Measurements from ENCODE around the gene EMILIN1. TPM values are rescaled to one million over a fixed set of nuclear protein-coding genes. Genes with fewer than 3 reads are reported as not detected.
"Not testable (repeated sequence)": the region's sequence is repeated elsewhere in the genome, so short reads cannot be mapped to it uniquely, and the experiment has no call there.

Gene EMILIN1
- total RNA-seq, 1 donor, result 0.63 TPM

DNA sequence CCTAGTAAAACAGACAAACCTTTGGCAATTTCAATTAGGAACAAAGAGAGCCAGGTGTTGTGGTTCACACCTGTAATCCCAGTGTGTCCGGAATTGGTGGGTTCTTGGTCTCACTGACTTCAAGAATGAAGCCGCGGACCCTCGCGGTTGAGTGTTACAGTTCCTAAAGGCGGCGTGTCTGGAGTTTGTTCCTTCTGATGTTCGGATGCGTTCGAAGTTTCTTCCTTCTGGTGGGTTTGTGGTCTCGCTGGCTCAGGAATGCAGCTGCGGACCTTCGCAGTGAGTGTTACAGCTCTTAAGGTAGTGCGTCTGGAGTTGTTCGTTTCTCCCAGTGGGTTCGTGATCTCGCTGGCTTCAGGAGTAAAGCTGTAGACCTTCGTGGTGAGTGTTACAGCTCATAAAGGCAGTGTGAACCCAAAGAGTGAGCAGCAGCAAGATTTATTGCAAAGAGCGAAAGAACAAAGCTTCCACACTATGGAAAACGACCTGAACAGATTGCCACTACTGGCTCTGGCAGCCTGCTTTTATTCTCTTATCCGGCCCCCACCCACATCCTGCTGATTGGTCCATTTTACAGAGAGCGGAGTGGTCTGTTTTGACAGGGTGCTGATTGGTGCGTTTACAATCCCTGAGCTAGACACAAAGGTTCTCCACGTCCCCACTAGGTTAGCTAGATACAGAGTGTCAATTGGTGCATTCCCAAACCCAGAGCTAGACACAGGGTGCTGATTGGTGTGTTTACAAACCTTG lies 32.4 kb downstream of the EMILIN1 start:
- H3K4me3 ChIP-seq (ENCODE audit: low read length); H3K9me3 ChIP-seq (ENCODE audit: low read depth, low read length); H3K4me1 ChIP-seq (ENCODE audit: insufficient read depth, low read length); H3K27me3 ChIP-seq (ENCODE audit: insufficient read depth, low read length): not testable (repeated sequence)

DNA sequence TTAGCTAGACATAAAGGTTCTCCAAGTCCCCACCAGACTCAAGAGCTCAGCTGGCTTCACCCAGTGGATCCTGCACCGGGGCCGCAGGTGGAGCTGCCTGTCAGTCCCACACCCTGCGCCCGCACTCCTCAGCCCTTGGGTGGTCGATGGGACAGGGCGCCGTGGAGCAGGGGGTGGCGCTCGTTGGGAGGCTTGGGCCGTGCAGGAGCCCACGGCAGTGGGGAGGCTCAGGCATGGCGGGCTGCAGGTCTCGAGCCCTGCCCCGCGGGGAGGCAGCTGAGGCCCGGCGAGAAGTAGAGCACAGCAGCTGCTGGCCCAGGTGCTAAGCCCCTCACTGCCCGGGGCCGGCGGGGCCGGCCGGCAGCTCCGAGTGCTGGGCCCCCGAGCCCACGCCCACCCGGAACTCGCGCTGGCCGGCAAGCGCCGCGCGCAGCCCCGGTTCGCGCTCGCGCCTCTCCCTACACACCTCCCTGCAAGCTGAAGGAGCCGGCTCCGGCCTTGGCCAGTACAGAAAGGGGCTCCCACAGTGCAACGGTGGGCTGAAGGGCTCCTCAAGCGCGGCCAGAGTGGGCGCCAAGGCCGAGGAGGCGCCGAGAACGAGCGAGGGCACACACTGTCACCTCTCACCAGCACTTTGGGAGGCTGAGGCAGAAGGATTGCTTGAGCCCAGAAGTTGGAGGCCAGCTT lies 33.1 kb downstream of the EMILIN1 start:
- H3K27me3 ChIP-seq (ENCODE audit: insufficient read depth, low read length); H3K9me3 ChIP-seq (ENCODE audit: low read depth, low read length); H3K4me3 ChIP-seq (ENCODE audit: low read length); H3K4me1 ChIP-seq (ENCODE audit: insufficient read depth, low read length): not testable (repeated sequence)

DNA sequence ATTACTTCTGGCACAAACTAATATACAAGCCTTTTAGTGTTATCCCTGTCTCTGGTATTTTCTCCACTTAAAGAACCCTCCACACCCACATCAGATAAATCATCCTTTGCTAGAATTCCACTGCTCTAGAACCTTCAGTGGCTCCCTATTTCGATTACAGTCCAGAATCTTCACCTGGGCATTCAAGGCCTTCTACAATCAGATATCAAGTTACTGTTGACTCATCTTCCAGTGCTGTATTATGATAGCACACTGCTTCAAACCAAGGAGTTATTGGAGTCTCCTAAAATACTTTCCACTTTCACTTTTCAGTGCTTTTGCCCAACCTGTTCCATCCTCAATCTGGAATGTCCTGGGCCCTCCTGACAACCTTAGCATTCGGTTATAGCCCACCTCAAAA lies 37.1 kb downstream of the EMILIN1 start:
- peaks cover 12% of the 10 kb centered on the region for H3K4me1 ChIP-seq (ENCODE audit: insufficient read depth, low read length)
- peaks cover 20% of the 10 kb centered on the region for H3K27me3 ChIP-seq (ENCODE audit: insufficient read depth, low read length)
- H3K4me3 ChIP-seq (ENCODE audit: low read length), result no peak overlapping the region
- H3K9me3 ChIP-seq (ENCODE audit: low read depth, low read length), result no peaks in the 10 kb centered on the region

DNA sequence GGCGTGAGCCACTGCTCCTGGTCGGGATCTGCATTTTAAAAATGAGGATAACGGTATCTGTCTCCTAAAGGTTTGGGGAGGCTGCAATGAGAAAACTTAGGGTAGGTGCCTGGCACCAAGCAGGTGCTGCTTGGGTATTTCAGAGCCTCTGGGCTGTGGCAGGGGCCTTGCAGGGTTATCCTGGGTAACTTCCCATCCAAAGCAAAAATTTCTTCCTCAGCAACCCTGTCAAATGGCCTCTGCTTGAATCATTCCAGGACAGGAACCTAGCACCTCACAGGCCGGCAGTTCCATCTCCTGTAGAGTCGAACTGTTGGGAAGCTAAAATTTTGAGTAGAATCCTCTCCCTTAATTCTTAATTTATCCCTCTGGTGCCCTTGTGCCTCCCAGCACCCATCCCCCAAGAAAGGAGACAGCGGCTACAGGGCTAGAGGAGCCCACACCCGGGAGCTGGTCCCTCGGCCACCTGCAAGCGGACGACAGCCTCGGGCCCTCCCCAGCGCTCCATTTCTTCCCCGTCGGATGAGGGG lies 39.6 kb downstream of the EMILIN1 start:
- peaks cover 23% of the 10 kb centered on the region for H3K4me1 ChIP-seq (ENCODE audit: insufficient read depth, low read length)
- peaks cover 22% of the 10 kb centered on the region for H3K27me3 ChIP-seq (ENCODE audit: insufficient read depth, low read length)
- no peaks in the 10 kb centered on the region for H3K9me3 ChIP-seq (ENCODE audit: low read depth, low read length)
- no peak overlapping the region for H3K4me3 ChIP-seq (ENCODE audit: low read length)

DNA sequence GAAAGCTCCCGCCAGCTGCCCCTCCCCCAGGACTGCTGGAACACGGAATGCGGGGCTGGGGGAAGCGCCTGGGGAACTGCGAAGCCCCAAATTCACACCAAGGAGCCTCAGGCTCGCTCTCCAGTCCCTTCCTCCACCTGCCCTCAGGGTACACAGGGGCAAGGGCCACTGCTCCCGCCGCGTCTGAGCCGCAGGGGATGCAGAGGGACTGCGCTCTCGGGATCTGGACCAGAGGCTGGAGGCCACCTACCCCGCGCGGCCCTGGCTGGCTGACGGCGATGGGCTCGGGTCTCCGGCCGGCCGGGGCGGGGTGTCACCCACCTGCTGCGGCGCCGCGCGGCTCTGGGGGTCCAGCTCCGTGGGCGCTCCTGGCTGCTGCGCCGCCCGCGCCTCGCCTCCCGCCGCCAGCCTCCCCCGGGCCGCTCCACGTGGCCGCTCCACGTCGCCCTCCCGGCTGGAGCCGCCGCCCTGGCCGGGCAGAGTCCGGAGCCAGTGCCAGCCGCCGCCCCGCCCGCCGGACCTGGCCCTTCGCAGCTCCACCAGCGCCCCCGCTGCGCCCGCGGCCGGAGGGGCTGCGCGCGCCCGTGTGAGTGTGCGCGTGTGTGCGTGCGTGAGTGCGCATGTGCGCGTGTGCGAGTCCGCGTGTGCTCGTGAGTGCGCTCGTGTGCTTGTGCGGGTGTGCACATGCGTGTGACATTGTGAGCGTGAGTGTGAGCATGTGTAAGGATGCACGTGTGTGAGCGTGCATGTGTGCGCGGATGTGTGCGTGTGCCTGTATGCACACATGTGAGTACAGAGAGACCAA lies 40.3 kb downstream of the EMILIN1 start, which contains the start of gene CGREF1:
CGREF1 (minus strand) TSS at position 604 of the 805 bp plus-strand sequence. CDS start 14,762 bp downstream, outside the sequence.
- peaks cover 29% of the 10 kb centered on the region for H3K4me1 ChIP-seq (ENCODE audit: insufficient read depth, low read length)
- H3K4me3 ChIP-seq (ENCODE audit: low read length), result no peak within 1 kb of the TSS
- H3K27me3 ChIP-seq (ENCODE audit: insufficient read depth, low read length), result peaks cover 22% of the 10 kb centered on the region
- H3K9me3 ChIP-seq (ENCODE audit: low read depth, low read length), result no peaks in the 10 kb centered on the region

DNA sequence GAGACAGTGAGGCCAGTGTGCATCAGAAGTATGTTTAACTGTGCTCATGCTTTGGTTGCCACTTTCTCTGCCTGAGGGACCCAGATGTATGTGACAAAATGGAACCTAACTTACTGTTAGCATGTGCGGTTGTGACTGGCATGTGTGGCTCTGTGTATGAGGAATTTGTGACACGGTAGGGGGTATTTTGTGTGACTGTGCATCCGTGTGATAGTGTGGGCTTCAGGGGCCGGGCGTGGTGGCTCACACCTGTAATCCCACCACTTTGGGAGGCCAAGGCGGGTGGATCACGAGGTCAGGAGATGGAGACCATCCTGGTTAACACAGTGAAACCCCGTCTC lies 40.9 kb downstream of the EMILIN1 start:
- peaks cover 33% of the 10 kb centered on the region for H3K4me1 ChIP-seq (ENCODE audit: insufficient read depth, low read length)

DNA sequence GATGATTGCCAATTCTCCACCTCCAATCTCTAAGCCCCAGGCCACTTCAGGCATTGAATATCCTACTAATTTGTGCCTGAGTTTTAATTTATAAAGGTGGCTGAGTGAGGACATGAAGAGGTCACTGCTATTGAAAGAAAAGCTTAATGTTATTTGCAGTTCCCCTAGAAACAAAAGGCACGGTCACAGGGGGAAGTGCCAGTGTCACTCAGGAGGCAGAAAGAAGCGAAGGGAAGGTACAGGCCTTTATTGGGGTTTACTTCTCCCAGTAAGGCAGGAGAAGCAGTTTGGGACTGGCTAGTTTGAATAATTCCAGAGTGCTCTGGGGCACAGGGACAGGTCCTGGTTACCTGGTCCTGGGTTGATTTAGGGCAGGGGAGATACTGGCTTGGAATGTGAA lies 43.5 kb downstream of the EMILIN1 start:
- H3K9me3 ChIP-seq (ENCODE audit: low read depth, low read length), result no peaks in the 10 kb centered on the region
- peaks cover 22% of the 10 kb centered on the region for H3K27me3 ChIP-seq (ENCODE audit: insufficient read depth, low read length)
- peaks cover 33% of the 10 kb centered on the region for H3K4me1 ChIP-seq (ENCODE audit: insufficient read depth, low read length)
- no peak overlapping the region for H3K4me3 ChIP-seq (ENCODE audit: low read length)

More for the DNA sequence above, 40.9 kb downstream of the EMILIN1 start:
- not testable (repeated sequence) for H3K9me3 ChIP-seq (ENCODE audit: low read depth, low read length); H3K4me3 ChIP-seq (ENCODE audit: low read length)
- peaks cover 22% of the 10 kb centered on the region for H3K27me3 ChIP-seq (ENCODE audit: insufficient read depth, low read length)

DNA sequence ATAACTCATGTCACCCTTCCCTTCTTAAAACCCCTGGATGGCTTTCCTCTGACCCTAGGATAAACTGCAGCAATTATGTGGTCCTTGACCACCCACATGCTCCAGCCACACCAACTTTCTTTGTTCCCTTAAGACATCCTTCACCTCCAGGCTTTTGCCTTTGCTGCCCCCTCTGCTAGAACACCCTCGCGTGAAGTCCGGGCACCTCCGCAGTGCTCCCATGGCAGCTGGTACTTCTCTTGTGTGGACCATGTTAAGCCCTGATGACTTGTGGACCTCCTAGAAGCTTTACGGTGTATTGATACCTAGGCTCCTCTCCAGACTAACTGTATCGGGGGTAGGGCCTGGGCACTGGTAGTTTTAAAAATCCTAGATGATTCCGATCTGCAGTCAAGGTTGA lies 44.4 kb downstream of the EMILIN1 start:
- Histone ChIP-seq H3K9me3 (ENCODE audit: low read depth, low read length) (no peaks in the 10 kb centered on the region), H3K4me3 (ENCODE audit: low read length) (peak overlapping the region; percentile 53), H3K27me3 (ENCODE audit: insufficient read depth, low read length) (peaks cover 22% of the 10 kb centered on the region), H3K4me1 (ENCODE audit: insufficient read depth, low read length) (peaks cover 33% of the 10 kb centered on the region)

DNA sequence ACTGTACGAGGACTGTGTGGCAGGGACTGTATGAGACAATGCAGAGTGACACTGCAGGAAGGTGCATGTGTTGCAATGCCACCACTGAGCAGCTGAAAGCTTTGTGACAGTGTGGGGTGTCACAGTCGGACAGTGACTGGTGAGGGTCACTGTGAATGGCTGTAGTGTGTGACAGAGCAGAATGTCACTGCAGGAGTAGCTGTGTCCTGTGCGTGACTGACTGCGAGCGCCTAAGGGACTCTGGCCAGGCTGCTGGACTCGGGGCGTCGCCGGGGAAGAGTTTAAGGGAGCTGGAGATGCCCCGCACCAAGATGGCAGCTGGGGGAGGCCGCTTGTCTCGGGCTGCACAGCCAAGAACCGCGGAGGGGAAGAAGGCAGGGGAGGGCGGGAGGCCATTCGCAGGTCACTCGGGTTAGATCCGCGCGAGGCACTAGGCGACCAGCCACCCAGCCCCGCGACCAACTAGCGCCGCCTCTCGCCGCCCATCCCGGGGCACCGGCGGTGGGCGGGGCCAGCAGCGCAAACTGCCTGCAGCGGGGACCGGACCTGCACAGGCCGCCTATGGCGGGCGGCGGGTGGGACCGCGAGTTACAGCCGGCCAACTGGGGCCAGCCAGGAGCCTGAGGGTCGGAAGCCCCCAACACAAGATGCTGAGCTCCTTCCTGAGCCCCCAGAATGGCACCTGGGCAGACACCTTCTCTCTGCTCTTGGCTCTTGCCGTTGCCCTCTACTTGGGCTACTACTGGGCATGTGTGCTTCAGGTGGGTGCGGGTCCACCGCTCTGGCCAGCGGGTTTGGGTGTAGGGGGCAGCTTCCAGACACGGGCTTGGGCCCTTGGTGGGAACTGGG lies 45.1 kb downstream of the EMILIN1 start, which contains the start of gene ABHD1:
ABHD1 (plus strand) TSS at position 514 of the 849 bp plus-strand sequence; CDS start at position 648, 134 bp downstream.
- Histone ChIP-seq H3K27me3 (ENCODE audit: insufficient read depth, low read length) (peaks cover 15% of the 10 kb centered on the region), H3K4me3 (ENCODE audit: low read length) (peak within 1 kb of the TSS; percentile 53), H3K9me3 (ENCODE audit: low read depth, low read length) (no peaks in the 10 kb centered on the region), H3K4me1 (ENCODE audit: insufficient read depth, low read length) (peaks cover 28% of the 10 kb centered on the region)

DNA sequence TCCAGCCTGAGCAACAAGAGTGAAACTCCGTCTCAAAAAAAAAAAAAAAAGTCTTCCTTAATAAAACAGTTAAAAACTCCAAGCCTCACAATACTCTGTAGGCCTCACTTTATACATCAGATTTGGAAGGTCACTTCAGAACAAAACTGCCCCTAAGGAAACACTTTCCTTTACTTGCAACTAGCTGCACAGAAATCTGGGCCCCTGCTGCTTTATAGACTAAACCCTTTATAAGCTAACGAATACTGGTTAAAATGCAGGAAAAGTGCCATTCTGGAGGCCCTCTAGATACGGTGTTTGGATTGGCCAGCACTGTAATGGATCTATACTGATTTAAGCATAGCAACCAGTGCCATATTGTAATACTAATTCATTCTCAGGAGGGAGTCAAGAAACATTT lies 46.7 kb downstream of the EMILIN1 start:
- Histone ChIP-seq H3K27me3 (ENCODE audit: insufficient read depth, low read length) (peaks cover 5% of the 10 kb centered on the region), H3K4me3 (ENCODE audit: low read length) (no peak overlapping the region), H3K9me3 (ENCODE audit: low read depth, low read length) (no peaks in the 10 kb centered on the region), H3K4me1 (ENCODE audit: insufficient read depth, low read length) (peaks cover 21% of the 10 kb centered on the region)

DNA sequence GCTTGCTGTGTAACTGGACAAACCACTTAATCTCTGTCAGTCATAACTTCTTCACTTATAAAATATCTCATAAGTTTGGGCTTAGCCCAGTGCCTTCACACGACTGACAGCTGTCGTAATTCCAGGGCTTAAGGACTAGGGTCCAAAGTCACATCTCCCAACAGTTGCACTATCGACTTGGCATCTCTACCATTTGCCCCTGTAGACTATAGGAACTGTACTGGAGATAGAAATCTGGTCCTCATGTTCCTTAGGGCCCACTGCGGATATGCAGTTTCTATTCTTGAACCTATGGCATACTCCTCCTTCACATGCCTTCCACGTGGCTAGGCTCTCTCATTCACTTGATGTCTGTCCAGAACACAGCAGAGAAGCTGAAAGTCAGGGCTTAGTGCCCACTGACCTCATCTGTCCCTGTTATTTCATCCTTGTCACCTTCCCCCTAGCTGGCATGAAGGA lies 47.9 kb downstream of the EMILIN1 start:
- peaks cover 21% of the 10 kb centered on the region for H3K4me1 ChIP-seq (ENCODE audit: insufficient read depth, low read length)
- H3K27me3 ChIP-seq (ENCODE audit: insufficient read depth, low read length), result no peaks in the 10 kb centered on the region
- H3K9me3 ChIP-seq (ENCODE audit: low read depth, low read length), result no peaks in the 10 kb centered on the region
- H3K4me3 ChIP-seq (ENCODE audit: low read length), result no peak overlapping the region

DNA sequence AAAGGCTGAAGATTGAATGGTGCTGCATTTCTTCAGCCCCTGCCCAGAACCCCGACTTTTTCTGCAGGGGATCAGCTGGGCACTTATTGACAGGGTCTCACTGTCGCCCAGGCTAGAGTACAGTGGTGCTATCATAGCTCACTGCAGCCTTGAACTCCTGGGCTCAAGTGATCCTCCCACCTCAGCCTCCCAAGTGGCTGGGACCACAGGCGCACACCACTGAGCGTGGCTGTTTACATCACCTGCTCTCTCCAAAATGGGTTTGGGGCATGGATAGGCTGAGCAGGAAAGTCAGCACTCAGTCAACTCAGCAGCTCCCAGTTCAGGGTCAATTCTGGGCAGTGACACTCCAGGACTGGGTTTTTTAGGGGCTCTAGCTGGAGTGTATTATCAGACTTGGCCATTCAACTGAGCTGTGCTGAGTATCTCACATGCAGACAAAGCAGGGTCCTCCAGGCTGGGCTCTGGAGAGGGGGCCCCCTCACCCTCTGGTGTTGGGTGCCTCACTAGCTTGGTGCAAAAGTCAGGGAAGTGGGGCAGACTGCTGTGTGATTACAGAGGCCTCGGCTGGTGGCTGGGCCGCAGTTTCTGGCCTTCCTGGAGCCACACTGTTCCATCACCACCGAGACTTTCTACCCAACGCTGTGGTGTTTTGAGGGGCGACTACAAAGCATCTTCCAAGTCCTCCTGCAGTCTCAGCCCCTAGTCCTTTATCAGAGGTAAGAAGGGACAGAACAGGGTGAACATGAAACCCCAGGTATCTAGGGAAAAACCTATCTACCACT lies 49.7 kb downstream of the EMILIN1 start:
- no peak overlapping the region for H3K4me3 ChIP-seq (ENCODE audit: low read length)
- peaks cover 13% of the 10 kb centered on the region for H3K4me1 ChIP-seq (ENCODE audit: insufficient read depth, low read length)
- no peaks in the 10 kb centered on the region for H3K27me3 ChIP-seq (ENCODE audit: insufficient read depth, low read length)
- H3K9me3 ChIP-seq (ENCODE audit: low read depth, low read length), result no peaks in the 10 kb centered on the region

DNA sequence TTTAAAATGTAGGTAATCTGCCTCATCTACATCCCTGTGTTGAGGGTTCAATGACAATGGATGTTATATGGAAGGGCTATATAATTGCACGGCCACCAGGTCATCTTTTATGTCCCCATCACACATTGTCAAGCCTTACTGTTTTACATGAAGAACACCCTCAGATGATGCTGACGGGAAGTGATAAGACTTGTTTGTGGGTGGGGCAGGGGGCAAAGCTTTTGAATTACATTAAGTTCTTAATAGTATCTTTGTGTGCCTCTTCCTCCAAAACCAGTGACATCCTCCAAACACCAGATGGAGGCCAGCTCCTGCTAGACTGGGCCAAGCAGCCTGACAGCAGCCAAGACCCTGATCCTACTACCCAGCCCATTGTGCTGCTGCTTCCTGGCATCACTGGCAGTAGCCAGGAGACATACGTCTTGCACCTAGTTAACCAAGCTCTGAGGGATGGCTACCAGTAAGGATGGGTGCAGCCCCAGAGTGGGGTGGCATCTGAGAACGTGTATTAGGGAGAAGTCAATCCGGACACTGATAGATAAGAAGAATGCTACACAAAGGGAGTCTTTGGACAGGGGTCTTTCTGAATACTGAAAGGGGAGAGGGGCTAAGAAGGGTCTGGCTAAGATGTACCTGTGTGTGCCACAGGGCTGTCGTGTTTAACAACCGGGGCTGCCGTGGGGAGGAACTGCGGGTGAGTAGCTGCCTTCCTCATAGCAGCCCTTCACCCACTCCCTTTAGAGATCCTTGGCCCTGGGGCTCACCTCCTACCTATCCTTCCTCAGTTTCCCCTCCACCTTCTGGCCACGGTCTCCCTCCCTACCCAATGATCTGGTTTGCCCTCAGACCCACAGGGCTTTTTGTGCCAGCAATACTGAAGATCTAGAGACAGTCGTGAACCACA lies 50.5 kb downstream of the EMILIN1 start:
- no peaks in the 10 kb centered on the region for H3K27me3 ChIP-seq (ENCODE audit: insufficient read depth, low read length)
- no peak overlapping the region for H3K4me3 ChIP-seq (ENCODE audit: low read length)
- H3K9me3 ChIP-seq (ENCODE audit: low read depth, low read length), result no peaks in the 10 kb centered on the region
- peaks cover 15% of the 10 kb centered on the region for H3K4me1 ChIP-seq (ENCODE audit: insufficient read depth, low read length)

Measured in mononuclear cell (primary cell).